ENCODE measurements around the gene EPB41L4A. TPM values are rescaled to one million over a fixed set of nuclear protein-coding genes. Genes with fewer than 3 reads are reported as not detected.

EPB41L4A gene
- total and polyA plus RNA-seq, 9 donors: 2.7 to 12.3 (median 7.9) TPM

- no peak overlapping the region for H3K27ac ChIP-seq
- no peak overlapping the region for H3K4me3 ChIP-seq
- WGBS, 3 donors: 15 to 21% (median 20%) methylated on average over 6 of the region's 6 CpGs
- no peaks in the 10 kb centered on the region for H3K9me3 ChIP-seq
- H3K36me3 ChIP-seq: no peaks in the 10 kb centered on the region
- no peaks in the 10 kb centered on the region for H3K27me3 ChIP-seq
- intact Hi-C loops (cut with DNase I): loop anchor here in 3 of 4 donors (2.0 to 10.0 kb wide), 3 partner anchors 594 to 982 kb away; no protein-coding TSS in a partner anchor
- DNase-seq: peak in 4 of 5 donors; percentile 34 to 68 (median 48)
- no peaks in the 10 kb centered on the region for H3K4me1 ChIP-seq (ENCODE audit: insufficient read depth)
- no peak for TF ChIP-seq EP300 (IDR thresholded peaks at IDR 0.05)
- no peak for TF ChIP-seq POLR2A (IDR thresholded peaks at IDR 0.05)
- TF ChIP-seq CTCF (IDR thresholded peaks at IDR 0.05): peak; percentile 69 to 80 (median 77)
Measured at GRCh38 chr5:112146323-112147226, 272.5 kb downstream of the EPB41L4A start.

- TF ChIP-seq POLR2A (IDR thresholded peaks at IDR 0.05) (no peak), EP300 (IDR thresholded peaks at IDR 0.05) (no peak), CTCF (IDR thresholded peaks at IDR 0.05) (no peak)
- no peak overlapping the region for H3K27ac ChIP-seq
- no peak overlapping the region for H3K4me3 ChIP-seq
- no peaks in the 10 kb centered on the region for H3K9me3 ChIP-seq
- DNase-seq: no peak
- H3K27me3 ChIP-seq: no peaks in the 10 kb centered on the region
- intact Hi-C loops (cut with DNase I): loop anchor here in 1 of 4 donors (10.0 kb wide), 1 partner anchor 979 kb away; no protein-coding TSS in a partner anchor
- WGBS, 3 donors: 77 to 88% (median 77%) methylated on average over 1 of the region's 1 CpG
- no peaks in the 10 kb centered on the region for H3K36me3 ChIP-seq
- H3K4me1 ChIP-seq (ENCODE audit: insufficient read depth): no peaks in the 10 kb centered on the region
Measured at GRCh38 chr5:112143690-112144089, 275.4 kb downstream of the EPB41L4A start.

GRCh38 chr5:112142769-112143270, 276.3 kb downstream of the EPB41L4A start:
- no peak for DNase-seq
- H3K4me1 ChIP-seq (ENCODE audit: insufficient read depth): no peaks in the 10 kb centered on the region
- H3K36me3 ChIP-seq: no peaks in the 10 kb centered on the region
- H3K27me3 ChIP-seq: no peaks in the 10 kb centered on the region
- H3K27ac ChIP-seq: no peak overlapping the region
- intact Hi-C loops (cut with DNase I): loop anchor here in 1 of 4 donors (10.0 kb wide), 1 partner anchor 978 kb away; no protein-coding TSS in a partner anchor
- WGBS, 3 donors: 76 to 85% (median 76%) methylated on average over 3 of the region's 3 CpGs
- no peaks in the 10 kb centered on the region for H3K9me3 ChIP-seq
- H3K4me3 ChIP-seq: no peak overlapping the region
- TF ChIP-seq POLR2A (IDR thresholded peaks at IDR 0.05) (no peak), EP300 (IDR thresholded peaks at IDR 0.05) (no peak), CTCF (IDR thresholded peaks at IDR 0.05) (no peak)

- no peak overlapping the region for H3K4me3 ChIP-seq
- TF ChIP-seq EP300 (IDR thresholded peaks at IDR 0.05): no peak
- intact Hi-C loops (cut with DNase I): loop anchor here in 1 of 4 donors (10.0 kb wide), 1 partner anchor 977 kb away; no protein-coding TSS in a partner anchor
- H3K9me3 ChIP-seq: no peaks in the 10 kb centered on the region
- 84 to 90% (median 89%) methylated on average over 3 of the region's 3 CpGs for WGBS, 3 donors
- H3K27me3 ChIP-seq: no peaks in the 10 kb centered on the region
- H3K27ac ChIP-seq: no peak overlapping the region
- no peaks in the 10 kb centered on the region for H3K36me3 ChIP-seq
- DNase-seq: no peak
- H3K4me1 ChIP-seq (ENCODE audit: insufficient read depth): no peaks in the 10 kb centered on the region
Measured at GRCh38 chr5:112141582-112141981, 277.5 kb downstream of the EPB41L4A start.

Measured in ovary (tissue), 9 donors.